H9 (cell line): ENCODE results near the gene F10. TPM values are rescaled to one million over a fixed set of nuclear protein-coding genes. Genes with fewer than 3 reads are reported as not detected.
"Not testable (repeated sequence)": the region's sequence is repeated elsewhere in the genome, so short reads cannot be mapped to it uniquely, and the experiment has no call there.

ENCODE experiments used
- DNase-seq: peaks from one replicate; pipeline ENCODE4 v3.0.0-alpha.2; 2017
- H2AFZ ChIP-seq: one replicate; pipeline ENCODE4 v1.6.1; 2013; ENCODE audit warnings: mild to moderate bottlenecking, low read length, control low read depth, moderate library complexity
- H2AK5ac ChIP-seq: 2 replicates; pipeline ENCODE4 v1.6.1; 2013; ENCODE audit warnings: low read length, control low read depth, mixed read lengths; ENCODE audit not compliant: insufficient read length
- H2BK120ac ChIP-seq: one replicate; pipeline ENCODE4 v1.6.1; 2013; ENCODE audit warnings: low read depth, mild to moderate bottlenecking, low read length, control low read depth, inconsistent platforms; ENCODE audit not compliant: poor library complexity, severe bottlenecking
- H2BK12ac ChIP-seq: 2 replicates; pipeline ENCODE4 v1.6.1; 2013; ENCODE audit warnings: low read length, control low read depth, mixed read lengths, low read depth; ENCODE audit not compliant: insufficient read length
- H2BK15ac ChIP-seq: 2 replicates; pipeline ENCODE4 v1.6.1; 2013; ENCODE audit warnings: low read depth, low read length, control low read depth
- H2BK20ac ChIP-seq: one replicate; pipeline ENCODE4 v1.6.1; 2013; ENCODE audit warnings: low read depth, mild to moderate bottlenecking, low read length, control low read depth, inconsistent platforms; ENCODE audit not compliant: poor library complexity, severe bottlenecking
- H2BK5ac ChIP-seq: 2 replicates; pipeline ENCODE4 v1.6.1; 2013; ENCODE audit warnings: low read length, control low read depth, mixed read lengths; ENCODE audit not compliant: insufficient read length
- H3K14ac ChIP-seq: 2 replicates; pipeline ENCODE4 v1.6.1; 2013; ENCODE audit warnings: low read length, control low read depth; ENCODE audit not compliant: insufficient read depth
- H3K18ac ChIP-seq: 2 replicates; pipeline ENCODE4 v1.6.1; 2013; ENCODE audit warnings: low read depth, mild to moderate bottlenecking, mixed read lengths, low read length, control low read depth; ENCODE audit not compliant: insufficient read length
- H3K23ac ChIP-seq: 2 replicates; pipeline ENCODE4 v1.6.1; 2013; ENCODE audit warnings: low read length, control low read depth, mixed read lengths, low read depth; ENCODE audit not compliant: insufficient read length
- H3K23me2 ChIP-seq: 2 replicates; pipeline ENCODE4 v1.6.1; 2013; ENCODE audit warnings: low read depth, mild to moderate bottlenecking, mixed read lengths, low read length, control low read depth; ENCODE audit not compliant: insufficient read length, poor library complexity, severe bottlenecking
- H3K27ac ChIP-seq: 2 replicates; pipeline ENCODE4 v1.5.1; 2013; ENCODE audit warnings: low read length, control low read depth, mixed read lengths, low read depth; ENCODE audit not compliant: insufficient read length
- H3K27me3 ChIP-seq: 2 replicates; pipeline ENCODE4 v1.6.1; 2013; ENCODE audit warnings: low read length, control low read depth, inconsistent platforms; ENCODE audit not compliant: insufficient read depth
- H3K4ac ChIP-seq: 2 replicates; pipeline ENCODE4 v1.6.1; 2013; ENCODE audit warnings: low read depth, mild to moderate bottlenecking, control low read depth, inconsistent platforms, low read length, moderate library complexity
- H3K4me1 ChIP-seq: 2 replicates; pipeline ENCODE4 v1.6.1; 2013; ENCODE audit warnings: low read length, control low read depth, inconsistent platforms; ENCODE audit not compliant: insufficient read depth
- H3K4me2 ChIP-seq: 2 replicates; pipeline ENCODE4 v1.6.1; 2013; ENCODE audit warnings: low read length, control low read depth, mixed read lengths; ENCODE audit not compliant: insufficient read length, insufficient read depth
- H3K56ac ChIP-seq: 2 replicates; pipeline ENCODE4 v1.6.1; 2013; ENCODE audit warnings: low read depth, mild to moderate bottlenecking, mixed read lengths, low read length, control low read depth; ENCODE audit not compliant: insufficient read length
- H3K79me1 ChIP-seq: 2 replicates; pipeline ENCODE4 v1.6.1; 2013; ENCODE audit warnings: low read depth, mild to moderate bottlenecking, moderate library complexity, low read length, control low read depth, inconsistent platforms; ENCODE audit not compliant: insufficient read depth, poor library complexity, severe bottlenecking
- H3K79me2 ChIP-seq: 2 replicates; pipeline ENCODE4 v1.6.1; 2013; ENCODE audit warnings: low read length, control low read depth, inconsistent platforms; ENCODE audit not compliant: insufficient read depth
- H3K9ac ChIP-seq: 2 replicates; pipeline ENCODE4 v1.6.1; 2013; ENCODE audit warnings: low read length, control low read depth, mixed read lengths; ENCODE audit not compliant: insufficient read length; ENCODE audit errors: extremely low read depth
- H3K9me3 ChIP-seq: one replicate; pipeline ENCODE4 v1.6.1; 2013; ENCODE audit warnings: low read depth, low read length, inconsistent platforms; ENCODE audit not compliant: control insufficient read depth
- H3T11ph ChIP-seq: one replicate; pipeline ENCODE4 v1.6.1; 2013; ENCODE audit warnings: mild to moderate bottlenecking, low read length, control low read depth, inconsistent platforms
- H4K20me1 ChIP-seq: one replicate; pipeline ENCODE4 v1.6.1; 2013; ENCODE audit not compliant: control insufficient read depth, insufficient read length, insufficient read depth
- H4K5ac ChIP-seq: 2 replicates; pipeline ENCODE4 v1.6.1; 2013; ENCODE audit warnings: low read depth, mild to moderate bottlenecking, mixed read lengths, low read length, control low read depth; ENCODE audit not compliant: insufficient read length
- H4K8ac ChIP-seq: replicated peaks from 2 replicates; pipeline ENCODE4 v1.6.1; 2013; ENCODE audit warnings: low read length, control low read depth, mixed read lengths, low read depth; ENCODE audit not compliant: insufficient read length
- H4K91ac ChIP-seq: 2 replicates; pipeline ENCODE4 v1.6.1; 2013; ENCODE audit warnings: low read depth, mild to moderate bottlenecking, moderate library complexity, mixed read lengths, low read length, control low read depth; ENCODE audit not compliant: insufficient read length
- H3K27ac Mint-ChIP-seq, 3 experiments: 2 replicates in 2 of 3; 3 replicates in 1 of 3; pipeline ENCODE4 v1.8.0; 2020 to 2021; ENCODE audit warnings: mixed read lengths in 3 of 3, mild to moderate bottlenecking in 1 of 3, moderate library complexity in 1 of 3
- H3K27me3 Mint-ChIP-seq: 2 replicates; pipeline ENCODE4 v1.8.0; 2021; ENCODE audit warnings: low read depth, mild to moderate bottlenecking, moderate library complexity, mixed read lengths
- H3K36me3 Mint-ChIP-seq, 3 experiments: 2 replicates in 2 of 3; 3 replicates in 1 of 3; pipeline ENCODE4 v1.8.0; 2020 to 2021; ENCODE audit warnings: low read depth in 3 of 3, mixed read lengths in 3 of 3; ENCODE audit not compliant: insufficient read depth in 1 of 3
- H3K4me1 Mint-ChIP-seq, 2 experiments: 2 replicates each; pipeline ENCODE4 v1.8.0; 2020; ENCODE audit warnings: mixed read lengths in 2 of 2
- H3K4me3 Mint-ChIP-seq, 2 experiments: 2 replicates in 1 of 2; 3 replicates in 1 of 2; pipeline ENCODE4 v1.8.0; 2020 to 2021; ENCODE audit warnings: mild to moderate bottlenecking in 2 of 2, mixed read lengths in 2 of 2, moderate library complexity in 1 of 2
- H3K9me3 Mint-ChIP-seq, 2 experiments: 2 replicates in 1 of 2; 3 replicates in 1 of 2; pipeline ENCODE4 v1.8.0; 2020; ENCODE audit warnings: mild to moderate bottlenecking in 2 of 2, mixed read lengths in 2 of 2, moderate library complexity in 1 of 2
- WGBS: extraction: QIAGEN DNeasy Blood & Tissue Kit; methylation state at CpG from one replicate; pipeline ENCODE4 v1.1.7; 2013; ENCODE audit warnings: missing lambda C conversion rate, low lambda C conversion rate, mixed read lengths; ENCODE audit not compliant: insufficient read length; ENCODE audit errors: extremely low coverage; 5-methylcytosine and 5-hydroxymethylcytosine counted together
- total RNA-seq: library from RNA; stranded (reverse); gene quantifications from 2 replicates; pipeline ENCODE4 v1.2.1, GENCODE V29; 2021
- TF ChIP-seq, protein P1 (sequence below): fragments of 200-600 bp; sonication (generic); conservative IDR thresholded peaks from 3 replicates; pipeline ENCODE4 v1.8.0; 2021; ENCODE audit warnings: antibody characterized with exemption, mild to moderate bottlenecking

Gene F10
- total RNA-seq, 1 experiment from 2014 or later = 1.7 TPM

DNA sequence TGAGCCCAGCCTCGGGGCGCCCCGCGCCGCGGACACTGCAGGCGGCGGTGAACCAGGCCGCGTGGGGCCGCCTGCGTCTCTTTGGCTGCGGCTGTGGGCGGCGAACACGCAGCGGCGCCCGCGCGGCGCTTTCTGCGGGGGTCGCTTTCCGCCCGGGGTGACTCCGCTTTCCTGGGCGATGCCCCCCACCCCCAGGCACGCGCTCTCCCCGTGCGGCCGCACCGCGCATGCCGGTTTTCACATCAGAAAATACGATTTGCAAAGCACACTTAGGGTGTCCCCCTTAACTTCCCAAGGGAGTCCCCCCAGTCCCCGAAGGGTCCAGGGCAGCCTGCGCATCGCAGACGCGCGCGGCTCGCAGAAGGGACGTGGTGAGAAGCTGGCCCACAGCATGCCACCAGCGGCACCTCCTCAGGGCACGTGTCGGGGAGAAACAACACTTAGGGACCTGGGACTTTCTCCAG is 11.7 kb upstream of the F10 start:
- no peak for DNase-seq
- no peak overlapping the region for H2BK12ac ChIP-seq
- no peak overlapping the region for H3K27ac Mint-ChIP-seq
- H3T11ph ChIP-seq = no peak overlapping the region
- no peak overlapping the region for H3K4ac ChIP-seq
- H2AFZ ChIP-seq = no peak overlapping the region
- no peak overlapping the region for H2BK20ac ChIP-seq
- H3K27ac ChIP-seq = no peak overlapping the region
- no peaks in the 10 kb centered on the region for H3K9me3 ChIP-seq
- peaks cover 3 to 5% (median 4%) of the 10 kb centered on the region in 3 experiments; a peak in 4 of 7 replicates for H3K36me3 Mint-ChIP-seq
- peaks cover 3 to 8% of the 10 kb centered on the region in 2 experiments; a peak in 4 of 5 replicates for H3K9me3 Mint-ChIP-seq
- H3K23ac ChIP-seq = no peak overlapping the region
- H4K91ac ChIP-seq = no peak overlapping the region
- peak overlapping the region; percentile 33 for H3K4me2 ChIP-seq
- no peak overlapping the region for H3K18ac ChIP-seq
- H4K20me1 ChIP-seq = peaks cover 4% of the 10 kb centered on the region
- no peak overlapping the region for H2BK15ac ChIP-seq
- no peak overlapping the region for H2BK5ac ChIP-seq
- peaks cover 4% of the 10 kb centered on the region for H3K23me2 ChIP-seq
- H3K14ac ChIP-seq = peak overlapping the region; percentile 4; the same call in 1 of the 2 replicates
- peaks cover 26% of the 10 kb centered on the region for H3K27me3 Mint-ChIP-seq
- TF ChIP-seq, protein P1, sequence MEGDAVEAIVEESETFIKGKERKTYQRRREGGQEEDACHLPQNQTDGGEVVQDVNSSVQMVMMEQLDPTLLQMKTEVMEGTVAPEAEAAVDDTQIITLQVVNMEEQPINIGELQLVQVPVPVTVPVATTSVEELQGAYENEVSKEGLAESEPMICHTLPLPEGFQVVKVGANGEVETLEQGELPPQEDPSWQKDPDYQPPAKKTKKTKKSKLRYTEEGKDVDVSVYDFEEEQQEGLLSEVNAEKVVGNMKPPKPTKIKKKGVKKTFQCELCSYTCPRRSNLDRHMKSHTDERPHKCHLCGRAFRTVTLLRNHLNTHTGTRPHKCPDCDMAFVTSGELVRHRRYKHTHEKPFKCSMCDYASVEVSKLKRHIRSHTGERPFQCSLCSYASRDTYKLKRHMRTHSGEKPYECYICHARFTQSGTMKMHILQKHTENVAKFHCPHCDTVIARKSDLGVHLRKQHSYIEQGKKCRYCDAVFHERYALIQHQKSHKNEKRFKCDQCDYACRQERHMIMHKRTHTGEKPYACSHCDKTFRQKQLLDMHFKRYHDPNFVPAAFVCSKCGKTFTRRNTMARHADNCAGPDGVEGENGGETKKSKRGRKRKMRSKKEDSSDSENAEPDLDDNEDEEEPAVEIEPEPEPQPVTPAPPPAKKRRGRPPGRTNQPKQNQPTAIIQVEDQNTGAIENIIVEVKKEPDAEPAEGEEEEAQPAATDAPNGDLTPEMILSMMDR = no peak
- no CpG with 5 or more reads among the region's 49 CpGs for WGBS
- no peak overlapping the region for H4K5ac ChIP-seq
- peaks cover 0 to 9% of the 10 kb centered on the region in 2 experiments; a peak in 2 of 4 replicates for H3K4me1 Mint-ChIP-seq
- peak overlapping the region; percentile 10 to 60; a peak in 4 of 5 replicates for H3K4me3 Mint-ChIP-seq
- no peaks in the 10 kb centered on the region for H3K79me2 ChIP-seq
- no peak overlapping the region for H2BK120ac ChIP-seq
- H3K56ac ChIP-seq = no peak overlapping the region
- H3K4me1 ChIP-seq = no peaks in the 10 kb centered on the region; the same call in 1 of the 2 replicates
- no peak overlapping the region for H4K8ac ChIP-seq
- no peak overlapping the region for H2AK5ac ChIP-seq
- H3K9ac ChIP-seq = no peak overlapping the region
- peaks cover 29% of the 10 kb centered on the region; the same call in 1 of the 2 replicates for H3K27me3 ChIP-seq
- H3K79me1 ChIP-seq = no peaks in the 10 kb centered on the region

GRCh38 chr13:113111821-113112220 is 10.8 kb upstream of the F10 start:
- not testable (repeated sequence) for H2BK5ac ChIP-seq, H3K27ac Mint-ChIP-seq, H3K14ac ChIP-seq, H3K36me3 Mint-ChIP-seq, H2BK20ac ChIP-seq, H3K56ac ChIP-seq, H2BK15ac ChIP-seq, H3K79me1 ChIP-seq, H4K91ac ChIP-seq, DNase-seq, H2BK120ac ChIP-seq, H3K9ac ChIP-seq, H3K4ac ChIP-seq, H4K8ac ChIP-seq, H3K4me1 Mint-ChIP-seq, H3K23ac ChIP-seq, H3K27ac ChIP-seq, H3K4me2 ChIP-seq, H3K9me3 Mint-ChIP-seq, H3K23me2 ChIP-seq, H2BK12ac ChIP-seq, H3K4me3 Mint-ChIP-seq, H3T11ph ChIP-seq, H3K18ac ChIP-seq, H2AK5ac ChIP-seq, H4K20me1 ChIP-seq, H3K79me2 ChIP-seq, H3K9me3 ChIP-seq, H2AFZ ChIP-seq, H4K5ac ChIP-seq, H3K4me1 ChIP-seq
- peaks cover 34% of the 10 kb centered on the region for H3K27me3 Mint-ChIP-seq
- peaks cover 29% of the 10 kb centered on the region; the same call in 1 of the 2 replicates for H3K27me3 ChIP-seq
- no CpG with 5 or more reads among the region's 5 CpGs for WGBS
